ENCODE measurements around the gene SDK1. TPM values are rescaled to one million over a fixed set of nuclear protein-coding genes. Genes with fewer than 3 reads are reported as not detected.

The SDK1 gene
- total RNA-seq, 1 donor, result 0.36 TPM

DNA sequence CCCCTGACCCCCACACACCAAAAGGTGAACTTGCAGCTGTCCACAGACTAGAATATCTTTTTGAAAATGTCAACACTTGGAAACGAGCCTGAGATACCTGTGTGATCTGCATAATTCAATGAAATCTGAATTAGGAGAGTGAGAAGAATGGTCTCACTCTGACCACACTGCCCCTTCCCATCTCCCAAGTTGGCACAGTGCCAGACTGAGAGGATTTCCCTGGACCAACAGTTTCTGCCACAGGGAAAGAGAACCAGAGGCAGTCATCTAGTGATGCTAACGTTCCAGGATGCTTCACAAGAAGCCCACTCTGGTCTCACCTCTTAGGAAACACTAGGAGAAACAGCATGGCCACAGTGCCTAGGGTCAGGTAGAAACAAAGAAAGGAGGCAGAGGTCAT lies 479.0 kb downstream of the SDK1 start:
- no peak for DNase-seq (ENCODE audit: insufficient read length, low spot score, missing footprints)
- no peaks in the 10 kb centered on the region for H3K36me3 ChIP-seq (ENCODE audit: insufficient read depth, low read length)
- H3K27ac ChIP-seq (ENCODE audit: low read depth, low read length), result no peak overlapping the region
- no peaks in the 10 kb centered on the region for H4K20me1 ChIP-seq (ENCODE audit: insufficient read depth, low read length)
- TF ChIP-seq, protein P1, sequence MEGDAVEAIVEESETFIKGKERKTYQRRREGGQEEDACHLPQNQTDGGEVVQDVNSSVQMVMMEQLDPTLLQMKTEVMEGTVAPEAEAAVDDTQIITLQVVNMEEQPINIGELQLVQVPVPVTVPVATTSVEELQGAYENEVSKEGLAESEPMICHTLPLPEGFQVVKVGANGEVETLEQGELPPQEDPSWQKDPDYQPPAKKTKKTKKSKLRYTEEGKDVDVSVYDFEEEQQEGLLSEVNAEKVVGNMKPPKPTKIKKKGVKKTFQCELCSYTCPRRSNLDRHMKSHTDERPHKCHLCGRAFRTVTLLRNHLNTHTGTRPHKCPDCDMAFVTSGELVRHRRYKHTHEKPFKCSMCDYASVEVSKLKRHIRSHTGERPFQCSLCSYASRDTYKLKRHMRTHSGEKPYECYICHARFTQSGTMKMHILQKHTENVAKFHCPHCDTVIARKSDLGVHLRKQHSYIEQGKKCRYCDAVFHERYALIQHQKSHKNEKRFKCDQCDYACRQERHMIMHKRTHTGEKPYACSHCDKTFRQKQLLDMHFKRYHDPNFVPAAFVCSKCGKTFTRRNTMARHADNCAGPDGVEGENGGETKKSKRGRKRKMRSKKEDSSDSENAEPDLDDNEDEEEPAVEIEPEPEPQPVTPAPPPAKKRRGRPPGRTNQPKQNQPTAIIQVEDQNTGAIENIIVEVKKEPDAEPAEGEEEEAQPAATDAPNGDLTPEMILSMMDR (IDR thresholded peaks at IDR 0.05; ENCODE audit: extremely low read depth, low read depth, low read length), result no peak
- H3K4me3 ChIP-seq (ENCODE audit: insufficient read depth, low read length), result no peak overlapping the region
- H3K9me3 ChIP-seq (ENCODE audit: low read depth, low read length), result peaks cover 4% of the 10 kb centered on the region
- H2AFZ ChIP-seq (ENCODE audit: low read length), result no peak overlapping the region
- no peaks in the 10 kb centered on the region for H3K27me3 ChIP-seq (ENCODE audit: insufficient read depth, low read length)
- H3K79me2 ChIP-seq (ENCODE audit: insufficient read depth, low read length), result no peaks in the 10 kb centered on the region
- no peak overlapping the region for H3K4me2 ChIP-seq (ENCODE audit: insufficient read depth, low read length)
- no peaks in the 10 kb centered on the region for H3K4me1 ChIP-seq (ENCODE audit: insufficient read depth, low read length)

DNA sequence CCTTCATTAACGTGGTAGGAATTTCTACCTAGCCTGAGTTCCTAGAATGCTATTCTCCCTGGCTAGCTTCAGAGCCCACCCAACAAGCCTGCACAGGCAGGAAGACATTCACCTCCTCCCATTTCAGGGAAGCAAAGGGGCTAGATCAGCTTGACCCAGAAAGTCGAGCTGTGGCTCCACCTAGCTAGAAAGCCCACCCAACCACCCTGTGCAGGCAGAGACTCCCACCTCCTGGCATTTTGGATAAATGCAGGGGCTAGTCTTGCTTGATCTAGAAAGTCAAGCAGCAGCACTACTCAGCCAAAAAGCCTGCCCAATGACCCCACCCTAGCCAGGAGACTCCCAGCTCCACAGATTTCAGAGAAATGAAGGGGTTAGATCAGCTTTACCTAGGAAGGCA lies 479.5 kb downstream of the SDK1 start:
- H3K27ac ChIP-seq (ENCODE audit: low read depth, low read length), result no peak overlapping the region
- H3K79me2 ChIP-seq (ENCODE audit: insufficient read depth, low read length), result no peaks in the 10 kb centered on the region
- H3K36me3 ChIP-seq (ENCODE audit: insufficient read depth, low read length), result no peaks in the 10 kb centered on the region
- no peak overlapping the region for H2AFZ ChIP-seq (ENCODE audit: low read length)
- H3K4me3 ChIP-seq (ENCODE audit: insufficient read depth, low read length), result no peak overlapping the region
- no peaks in the 10 kb centered on the region for H3K27me3 ChIP-seq (ENCODE audit: insufficient read depth, low read length)
- TF ChIP-seq, protein P1 (IDR thresholded peaks at IDR 0.05; ENCODE audit: extremely low read depth, low read depth, low read length), result no peak
- peaks cover 4% of the 10 kb centered on the region for H3K9me3 ChIP-seq (ENCODE audit: low read depth, low read length)
- no peaks in the 10 kb centered on the region for H3K4me1 ChIP-seq (ENCODE audit: insufficient read depth, low read length)
- DNase-seq (ENCODE audit: insufficient read length, low spot score, missing footprints), result no peak
- H4K20me1 ChIP-seq (ENCODE audit: insufficient read depth, low read length), result no peaks in the 10 kb centered on the region
- no peak overlapping the region for H3K4me2 ChIP-seq (ENCODE audit: insufficient read depth, low read length)

DNA sequence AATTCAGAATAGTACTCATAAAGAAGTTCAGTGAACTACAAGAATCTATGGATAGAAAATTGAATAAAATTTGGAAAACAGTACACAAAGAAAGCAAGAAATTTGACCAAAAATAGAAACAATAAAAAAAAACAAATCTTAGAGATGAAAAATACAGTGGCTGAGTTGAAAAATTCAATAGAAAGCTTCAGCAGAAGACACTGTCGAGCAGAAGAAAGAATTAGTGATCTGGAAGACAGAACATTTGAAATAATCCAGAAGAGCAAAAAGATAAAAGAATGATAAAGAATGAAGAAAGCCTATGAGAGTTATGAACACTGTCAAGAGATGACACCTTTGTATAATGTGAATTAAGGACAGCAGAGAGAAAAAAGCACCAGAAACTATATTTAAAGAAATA lies 480.6 kb downstream of the SDK1 start:
- Histone ChIP-seq H3K4me3 (ENCODE audit: insufficient read depth, low read length) (no peak overlapping the region), H3K4me2 (ENCODE audit: insufficient read depth, low read length) (no peak overlapping the region), H4K20me1 (ENCODE audit: insufficient read depth, low read length) (no peaks in the 10 kb centered on the region), H3K9me3 (ENCODE audit: low read depth, low read length) (peaks cover 4% of the 10 kb centered on the region), H3K27me3 (ENCODE audit: insufficient read depth, low read length) (no peaks in the 10 kb centered on the region), H3K27ac (ENCODE audit: low read depth, low read length) (no peak overlapping the region), H3K4me1 (ENCODE audit: insufficient read depth, low read length) (no peaks in the 10 kb centered on the region), H2AFZ (ENCODE audit: low read length) (no peak overlapping the region), H3K36me3 (ENCODE audit: insufficient read depth, low read length) (no peaks in the 10 kb centered on the region), H3K79me2 (ENCODE audit: insufficient read depth, low read length) (no peaks in the 10 kb centered on the region)
- DNase-seq (ENCODE audit: insufficient read length, low spot score, missing footprints), result no peak
- TF ChIP-seq, protein P1 (IDR thresholded peaks at IDR 0.05; ENCODE audit: extremely low read depth, low read depth, low read length), result no peak

DNA sequence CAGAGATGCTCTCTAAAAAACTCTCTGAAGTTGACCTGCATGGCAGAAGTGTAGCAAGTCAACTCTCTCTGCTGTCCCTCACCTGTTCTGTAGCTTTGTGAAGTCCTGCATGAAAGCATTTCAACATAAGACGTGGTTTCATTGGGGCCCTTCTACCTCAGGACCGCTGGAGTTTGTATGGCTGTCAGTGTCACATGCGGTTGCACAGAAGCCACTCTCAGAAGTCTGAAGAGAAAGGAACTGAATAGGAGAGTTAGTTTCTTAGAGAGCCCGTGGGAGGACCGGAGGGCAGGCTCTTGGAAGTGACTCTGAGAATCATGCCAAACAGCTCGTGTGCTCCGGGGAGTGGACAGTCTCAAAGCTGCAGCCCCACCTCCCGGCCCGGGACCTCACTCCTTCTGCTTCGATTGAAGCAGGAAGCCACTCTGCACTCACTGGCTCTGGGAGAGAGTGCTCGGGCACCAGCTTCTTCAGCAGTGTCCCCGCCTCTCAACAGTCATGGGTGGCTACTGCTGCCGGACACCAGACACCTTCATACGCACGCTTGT lies 486.7 kb downstream of the SDK1 start:
- Histone ChIP-seq H4K20me1 (ENCODE audit: insufficient read depth, low read length) (no peaks in the 10 kb centered on the region), H2AFZ (ENCODE audit: low read length) (no peak overlapping the region), H3K79me2 (ENCODE audit: insufficient read depth, low read length) (no peaks in the 10 kb centered on the region), H3K36me3 (ENCODE audit: insufficient read depth, low read length) (no peaks in the 10 kb centered on the region), H3K4me1 (ENCODE audit: insufficient read depth, low read length) (no peaks in the 10 kb centered on the region), H3K4me3 (ENCODE audit: insufficient read depth, low read length) (no peak overlapping the region), H3K27ac (ENCODE audit: low read depth, low read length) (no peak overlapping the region), H3K27me3 (ENCODE audit: insufficient read depth, low read length) (no peaks in the 10 kb centered on the region), H3K9me3 (ENCODE audit: low read depth, low read length) (no peaks in the 10 kb centered on the region), H3K4me2 (ENCODE audit: insufficient read depth, low read length) (no peak overlapping the region)
- TF ChIP-seq, protein P1 (IDR thresholded peaks at IDR 0.05; ENCODE audit: extremely low read depth, low read depth, low read length), result no peak
- no peak for DNase-seq (ENCODE audit: insufficient read length, low spot score, missing footprints)

Measured in osteoblast (primary cell).